Measurements from ENCODE around the gene ME3. TPM values are rescaled to one million over a fixed set of nuclear protein-coding genes. Genes with fewer than 3 reads are reported as not detected.

ME3 gene
- total and polyA plus RNA-seq, 4 donors, result 7.4 to 38.7 (median 21.2) TPM

GRCh38 chr11:86632499-86633269 lies 39.7 kb downstream of the ME3 start:
- H3K4me1 ChIP-seq (ENCODE audit: control insufficient read depth in 5 of 5, insufficient read depth in 5 of 5, low read length in 5 of 5), result peaks cover 0 to 24% (median 2%) of the 10 kb centered on the region in 5 donors
- no peak for DNase-seq
- no peak overlapping the region for H3K4me3 ChIP-seq
- WGBS, 2 donors, result 54 to 55% methylated on average over 6 of the region's 6 CpGs
- H3K36me3 ChIP-seq (ENCODE audit: control insufficient read depth in 4 of 4, insufficient read depth in 4 of 4, low read length in 4 of 4), result no peaks in the 10 kb centered on the region
- H3K27me3 ChIP-seq (ENCODE audit: control insufficient read depth in 3 of 3, insufficient read depth in 3 of 3, low read length in 2 of 3), result no peaks in the 10 kb centered on the region
- H3K9me3 ChIP-seq (ENCODE audit: control insufficient read depth in 4 of 4, insufficient read depth in 3 of 4, low read length in 3 of 4), result peaks cover 0 to 4% (median 0%) of the 10 kb centered on the region in 4 donors
- ATAC-seq (ENCODE audit: insufficient read depth, low FRiP score), result peak; percentile 56
- H3K9ac ChIP-seq (ENCODE audit: insufficient read depth in 1 of 2, low read length in 2 of 2), result no peak overlapping the region
- TF ChIP-seq CTCF (IDR thresholded peaks at IDR 0.05; ENCODE audit: control extremely low read depth, extremely low read depth), result no peak
- no peak overlapping the region for H3K27ac ChIP-seq (ENCODE audit: low read depth in 1 of 2, low read length in 1 of 2)

GRCh38 chr11:86630229-86630981 lies 42.0 kb downstream of the ME3 start:
- no peak for TF ChIP-seq CTCF (IDR thresholded peaks at IDR 0.05; ENCODE audit: control extremely low read depth, extremely low read depth)
- no peak overlapping the region for H3K4me3 ChIP-seq
- H3K9me3 ChIP-seq (ENCODE audit: control insufficient read depth in 4 of 4, insufficient read depth in 3 of 4, low read length in 3 of 4), result peaks cover 0 to 2% (median 0%) of the 10 kb centered on the region in 4 donors
- no peaks in the 10 kb centered on the region for H3K27me3 ChIP-seq (ENCODE audit: control insufficient read depth in 3 of 3, insufficient read depth in 3 of 3, low read length in 2 of 3)
- H3K27ac ChIP-seq (ENCODE audit: low read depth in 1 of 2, low read length in 1 of 2), result no peak overlapping the region
- H3K36me3 ChIP-seq (ENCODE audit: control insufficient read depth in 4 of 4, insufficient read depth in 4 of 4, low read length in 4 of 4), result no peaks in the 10 kb centered on the region
- H3K4me1 ChIP-seq (ENCODE audit: control insufficient read depth in 5 of 5, insufficient read depth in 5 of 5, low read length in 5 of 5), result peaks cover 0 to 28% (median 0%) of the 10 kb centered on the region in 5 donors
- 89 to 92% methylated on average over 8 of the region's 8 CpGs for WGBS, 2 donors
- ATAC-seq (ENCODE audit: insufficient read depth, low FRiP score) (no peak), DNase-seq (no peak)
- no peak overlapping the region for H3K9ac ChIP-seq (ENCODE audit: insufficient read depth in 1 of 2, low read length in 2 of 2)

GRCh38 chr11:86629045-86629706 lies 43.2 kb downstream of the ME3 start:
- Histone ChIP-seq H3K4me1 (ENCODE audit: control insufficient read depth in 5 of 5, insufficient read depth in 5 of 5, low read length in 5 of 5) (peaks cover 0 to 28% (median 0%) of the 10 kb centered on the region in 5 donors), H3K9me3 (ENCODE audit: control insufficient read depth in 4 of 4, insufficient read depth in 3 of 4, low read length in 3 of 4) (no peaks in the 10 kb centered on the region), H3K36me3 (ENCODE audit: control insufficient read depth in 4 of 4, insufficient read depth in 4 of 4, low read length in 4 of 4) (no peaks in the 10 kb centered on the region), H3K4me3 (no peak overlapping the region), H3K27me3 (ENCODE audit: control insufficient read depth in 3 of 3, insufficient read depth in 3 of 3, low read length in 2 of 3) (no peaks in the 10 kb centered on the region), H3K9ac (ENCODE audit: insufficient read depth in 1 of 2, low read length in 2 of 2) (no peak overlapping the region), H3K27ac (ENCODE audit: low read depth in 1 of 2, low read length in 1 of 2) (peak overlapping the region in 1 of 2 donors; percentile 35)
- peak in 2 of 3 donors; percentile 67 to 75 for DNase-seq
- no peak for ATAC-seq (ENCODE audit: insufficient read depth, low FRiP score)
- WGBS, 2 donors, result 76 to 86% methylated on average over 7 of the region's 7 CpGs
- no peak for TF ChIP-seq CTCF (IDR thresholded peaks at IDR 0.05; ENCODE audit: control extremely low read depth, extremely low read depth)
